GM21526 (cell line): ENCODE results near the gene ZNF264.
"Not testable (repeated sequence)": the region's sequence is repeated elsewhere in the genome, so short reads cannot be mapped to it uniquely, and the experiment has no call there.

Experiments
- ATAC-seq: cut with Tn5 transposase; IDR thresholded peaks from one replicate; pipeline ENCODE4 v1.9.1; 2021; ENCODE audit warnings: moderate library complexity; ENCODE audit not compliant: unreplicated experiment, low FRiP score

ZNF264 gene

GRCh38 chr19:57191141-57192076 lies at the start of gene ZNF264:
TSS of gene ZNF264 (plus strand) at chr19:57191500. CDS start at chr19:57191914, 414 bp downstream.
- peak; percentile 80 for ATAC-seq

DNA sequence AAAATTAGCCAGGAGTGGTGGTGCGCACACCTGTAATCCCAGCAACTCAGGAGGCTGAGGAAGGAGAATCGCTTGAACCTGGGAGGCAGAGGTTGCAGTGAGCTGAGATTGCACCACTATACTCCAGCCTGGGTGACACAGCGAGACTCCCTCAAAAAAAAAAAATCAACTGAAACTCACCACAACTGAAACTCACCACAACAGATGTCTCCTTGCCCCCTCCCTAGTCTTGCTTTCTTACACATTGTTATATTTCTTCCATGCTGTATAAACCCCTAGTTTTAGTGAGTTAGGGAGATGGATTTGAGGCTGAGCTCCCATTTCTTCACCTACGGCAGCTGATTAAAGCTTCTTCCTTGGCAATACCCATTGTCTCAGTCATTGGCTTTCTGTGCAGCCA lies 49.6 kb upstream of the ZNF264 start:
- ATAC-seq, result no peak

GRCh38 chr19:57152921-57153320 lies 38.4 kb upstream of the ZNF264 start:
- no peak for ATAC-seq

DNA sequence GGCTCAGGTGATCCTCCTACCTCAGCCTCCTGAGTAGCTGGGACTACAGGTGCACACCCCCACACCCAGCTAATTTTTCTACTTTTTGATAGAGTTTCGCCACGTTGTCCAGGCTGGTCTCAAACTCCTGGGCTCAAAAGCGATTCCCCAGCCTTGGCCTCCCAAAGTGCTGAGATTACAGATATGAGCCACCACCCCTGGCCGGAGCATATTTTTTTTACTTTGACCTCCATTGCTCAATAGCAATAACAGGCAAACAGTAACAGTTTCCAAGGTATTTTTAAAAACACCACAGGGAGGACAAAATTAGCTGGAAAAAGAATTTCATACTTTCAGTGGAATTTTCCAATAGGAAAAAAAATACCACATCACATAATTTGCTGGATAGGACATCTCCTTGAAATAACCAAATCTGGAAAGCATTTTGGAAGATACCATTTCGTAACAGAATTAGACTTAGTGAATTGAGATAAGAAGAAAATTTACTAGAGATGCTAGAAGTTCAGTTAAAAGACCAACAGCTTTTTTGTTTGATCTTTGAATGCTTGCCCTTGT lies 29.2 kb upstream of the ZNF264 start:
- no peak for ATAC-seq

DNA sequence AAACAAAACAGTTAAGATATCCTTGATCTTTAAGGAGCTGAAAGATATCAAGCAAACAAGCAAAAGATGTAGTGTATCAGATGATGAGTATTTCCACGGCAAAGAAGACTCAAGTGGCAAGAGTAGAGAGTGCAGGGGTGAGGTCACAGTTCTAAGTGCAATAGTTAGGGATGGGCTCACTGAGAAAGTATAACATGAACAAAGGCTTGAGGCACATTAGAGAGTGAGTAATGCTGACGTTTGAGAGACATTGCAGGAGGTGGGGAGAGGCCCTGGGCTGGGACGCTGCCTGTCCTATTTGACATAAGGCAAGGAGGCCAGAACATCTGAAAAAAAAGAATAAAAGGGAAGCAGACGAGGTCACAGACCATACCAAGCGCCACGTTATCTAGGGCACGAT lies 25.5 kb upstream of the ZNF264 start:
- no peak for ATAC-seq

GRCh38 chr19:57167385-57167784 lies 23.9 kb upstream of the ZNF264 start, which contains the start of gene DUXA:
TSS of gene DUXA (minus strand) at chr19:57167485. CDS start at chr19:57167443, 42 bp downstream.
- no peak for ATAC-seq

DNA sequence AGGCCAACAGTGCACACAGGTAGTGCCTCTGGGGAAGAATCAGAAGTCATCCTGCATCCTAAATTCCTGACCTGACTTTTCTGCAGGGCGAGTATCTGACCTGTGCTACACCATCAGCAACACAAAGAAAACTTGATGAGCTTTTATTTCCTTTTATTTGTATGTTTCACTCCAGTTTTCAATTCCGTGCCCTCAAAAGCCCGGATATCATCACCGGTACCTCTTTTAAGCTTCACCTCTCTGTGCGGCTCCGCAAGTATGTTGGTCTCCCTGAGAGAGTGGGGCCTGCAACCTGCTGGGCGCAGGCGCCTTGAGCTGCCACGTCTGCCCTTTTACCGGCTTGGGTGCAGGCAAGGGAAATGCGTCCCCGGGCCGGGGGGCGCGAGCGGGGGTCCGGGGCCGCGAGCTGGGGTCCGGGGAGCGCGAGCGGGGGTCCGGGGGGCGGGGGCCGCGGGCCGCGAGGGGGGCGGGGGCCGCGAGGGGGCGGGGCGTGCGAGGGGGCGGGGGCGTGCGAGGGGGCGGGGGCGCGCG lies 19.7 kb upstream of the ZNF264 start:
- ATAC-seq, result no peak

DNA sequence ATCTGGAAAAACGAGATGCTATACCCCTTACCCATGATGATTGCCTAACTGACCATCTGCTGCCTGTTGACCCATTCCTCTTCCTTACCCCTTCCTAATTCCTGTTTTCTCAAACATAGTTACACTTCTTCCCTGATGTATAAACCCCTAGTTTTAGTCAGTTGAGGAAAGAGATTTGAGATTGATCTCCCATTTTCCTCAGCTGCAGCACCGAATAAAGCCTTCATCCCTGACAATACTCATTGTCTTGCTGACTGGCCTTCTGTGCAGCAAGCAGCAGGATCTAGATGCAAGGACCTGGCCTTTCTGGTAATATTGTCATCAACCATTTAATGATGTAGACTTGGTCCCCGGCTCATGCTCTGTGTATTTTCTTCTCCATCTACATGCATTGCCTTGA lies 999 bp upstream of the ZNF264 start:
- no peak for ATAC-seq

GRCh38 chr19:57192077-57192420 lies 749 bp downstream of the ZNF264 start:
- no peak for ATAC-seq

- ATAC-seq, result no peak
Measured at GRCh38 chr19:57192993-57193392, 1.7 kb downstream of the ZNF264 start.

- not testable (repeated sequence) for ATAC-seq
Measured at GRCh38 chr19:57197874-57198273, 6.6 kb downstream of the ZNF264 start.

DNA sequence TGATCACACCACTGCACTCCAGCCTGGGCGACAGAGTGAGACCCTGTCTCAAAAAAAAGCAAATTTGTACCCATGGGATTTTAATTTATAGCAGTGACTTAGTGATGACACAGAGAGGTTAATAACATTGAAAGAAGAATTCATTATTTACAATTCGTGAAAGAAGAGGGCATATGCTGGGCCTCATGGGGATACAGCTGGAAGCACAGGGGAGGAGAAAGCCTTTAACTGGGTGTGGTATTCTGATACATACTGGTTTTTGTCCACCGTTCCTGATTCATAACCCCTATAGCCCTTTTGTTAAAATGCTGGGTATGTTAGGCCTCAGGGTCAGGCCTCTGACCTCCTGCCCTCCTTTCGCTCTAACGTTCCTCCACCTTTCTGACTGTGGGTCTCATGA lies 10.9 kb downstream of the ZNF264 start:
- ATAC-seq, result no peak

- no peak for ATAC-seq
Measured at GRCh38 chr19:57210381-57210780, 19.1 kb downstream of the ZNF264 start.

DNA sequence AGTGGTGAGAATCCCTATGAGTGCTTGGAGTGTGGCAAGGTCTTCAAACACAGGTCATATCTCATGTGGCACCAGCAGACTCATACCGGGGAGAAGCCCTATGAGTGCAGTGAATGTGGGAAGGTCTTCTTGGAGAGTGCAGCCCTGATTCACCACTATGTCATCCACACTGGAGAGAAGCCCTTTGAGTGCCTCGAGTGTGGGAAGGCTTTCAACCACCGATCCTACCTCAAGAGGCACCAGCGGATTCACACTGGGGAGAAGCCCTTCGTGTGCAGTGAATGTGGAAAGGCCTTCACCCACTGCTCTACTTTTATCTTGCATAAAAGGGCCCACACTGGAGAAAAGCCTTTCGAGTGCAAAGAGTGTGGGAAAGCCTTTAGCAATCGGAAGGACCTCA lies 20.8 kb downstream of the ZNF264 start:
- ATAC-seq, result no peak

- no peak for ATAC-seq
Measured at GRCh38 chr19:57227502-57227901, 36.2 kb downstream of the ZNF264 start.

GRCh38 chr19:57231686-57232085 lies 40.4 kb downstream of the ZNF264 start:
- ATAC-seq, result no peak

GRCh38 chr19:57233207-57233606 lies 41.9 kb downstream of the ZNF264 start:
- no peak for ATAC-seq

GRCh38 chr19:57239982-57240310 lies 48.6 kb downstream of the ZNF264 start:
- no peak for ATAC-seq

DNA sequence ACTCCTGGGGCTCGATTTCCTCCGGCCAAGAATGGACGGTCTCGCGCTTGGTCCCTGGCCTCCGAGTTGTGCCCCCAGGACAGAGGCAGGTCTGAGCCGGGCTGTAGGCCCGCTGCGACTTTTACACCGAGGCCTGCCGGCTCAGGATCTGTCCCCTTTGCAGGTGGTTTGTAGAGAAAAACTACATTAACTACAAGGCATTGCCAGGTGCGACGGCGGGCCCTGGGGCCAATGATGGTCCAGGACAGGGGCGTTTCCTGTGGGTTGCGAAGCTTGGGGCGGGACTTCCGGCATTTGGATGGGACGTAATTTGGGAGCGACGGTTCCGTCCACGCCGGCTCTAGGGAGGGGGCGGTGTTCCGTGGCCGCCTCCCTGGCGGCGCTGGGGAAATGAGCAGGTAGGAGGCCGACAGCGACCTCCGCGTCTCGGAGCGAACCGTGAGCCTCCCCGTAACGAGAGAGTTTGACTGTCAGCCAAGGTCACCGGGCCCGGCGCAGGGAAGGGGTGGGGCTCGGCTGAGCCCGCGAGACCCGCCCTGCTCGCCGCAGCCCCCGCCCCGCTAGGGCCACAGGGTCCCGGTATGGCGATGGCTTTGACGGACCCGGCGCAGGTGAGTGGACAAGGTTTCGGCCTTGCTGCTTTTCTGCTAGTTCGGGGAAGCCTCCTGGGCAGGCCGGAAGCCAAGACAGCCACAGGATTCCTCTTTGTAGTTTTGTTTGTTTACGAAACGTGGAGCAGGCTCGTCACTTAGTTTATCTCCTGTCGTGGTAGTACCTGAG lies 49.2 kb downstream of the ZNF264 start, which contains the start of gene ZNF805:
Gene ZNF805 (plus strand): TSS at position 322 of the 780 bp plus-strand sequence. CDS start 260 bp downstream, at position 582.
- ATAC-seq, result peak; percentile 83

GRCh38 chr19:57241176-57241575 lies 49.9 kb downstream of the ZNF264 start:
- ATAC-seq, result no peak

DNA sequence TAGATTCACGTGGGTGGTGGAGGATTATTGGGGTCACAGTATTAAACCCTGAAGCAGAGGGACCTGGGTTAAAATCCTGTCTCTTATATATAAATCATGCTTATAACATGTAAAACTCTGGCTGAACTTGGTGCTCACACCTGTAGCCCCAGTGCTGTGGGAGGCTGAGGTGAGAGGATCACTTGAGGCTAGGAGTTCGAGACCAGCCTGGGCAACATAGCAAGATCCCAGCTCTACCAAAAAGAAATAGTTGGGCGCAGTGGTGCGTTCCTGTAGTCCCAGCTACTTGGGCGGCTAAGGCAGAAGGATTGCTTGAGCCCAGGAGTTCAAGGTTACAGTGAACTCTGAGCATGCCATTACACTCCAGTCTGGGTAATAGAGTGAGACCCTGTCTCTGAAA lies 51.5 kb downstream of the ZNF264 start:
- no peak for ATAC-seq
